Measurements from ENCODE around the gene DLL3.

- TF ChIP-seq CTCF (IDR thresholded peaks at IDR 0.05 in 8 of 11, conservative IDR thresholded peaks at IDR 0.05 in 3 of 11) (no peak), POLR2AphosphoS5 (IDR thresholded peaks at IDR 0.05) (no peak), POLR2A (IDR thresholded peaks at IDR 0.05) (no peak)
Observed at GRCh38 chr19:39449116-39449797, 49.5 kb upstream of the DLL3 start.

Data from spleen (tissue), 7 donors.